Endothelial cell of umbilical vein (primary cell): ENCODE measurements around the gene LRRTM3. TPM values are rescaled to one million over a fixed set of nuclear protein-coding genes. Genes with fewer than 3 reads are reported as not detected.

Experiments
- BruUV-seq: library from RNA; stranded (reverse); fragments of 400-500 nt; replicated peaks from 2 replicates; lab custom pipeline; 2021; lab: Mats Ljungman, UMichigan
- CTCF ChIA-PET: fragments of 300-600, 350-600 bp; sonication (Branson Sonifier 250); formaldehyde crosslinking; loops from one replicate; lab custom pipeline; 2021; ENCODE audit warnings: antibody characterized with exemption, inconsistent platforms; lab: Charles Lee
- POLR2A ChIA-PET: fragments of 300-600, 350-600 bp; sonication (Branson Sonifier 250); formaldehyde crosslinking; loops from one replicate; lab custom pipeline; 2021; ENCODE audit warnings: antibody characterized with exemption, inconsistent platforms; lab: Charles Lee
- DNase-seq: peaks from one replicate; pipeline ENCODE4 v3.0.0-alpha.2; 2011; ENCODE audit warnings: low read depth, low spot score
- FAIRE-seq: peaks from 2 replicates; lab custom pipeline; 2011; peaks lifted over from hg19 to GRCh38; lab: Jason Lieb, UNC
- H2AFZ ChIP-seq: 2 replicates; pipeline ENCODE4 v1.6.0; 2012; ENCODE audit warnings: low read depth, low read length, control low read depth, inconsistent platforms
- H3K27ac ChIP-seq: 2 replicates; pipeline ENCODE4 v1.5.1; 2011; ENCODE audit warnings: low read depth, mild to moderate bottlenecking, control low read depth, low read length, moderate library complexity; ENCODE audit not compliant: insufficient read depth
- H3K27me3 ChIP-seq, 2 experiments: 2 replicates each; pipeline versions ENCODE4 v1.6.0 to v1.6.1; 2011; ENCODE audit warnings: low read length in 2 of 2, mixed read lengths in 1 of 2; ENCODE audit not compliant: control insufficient read depth in 2 of 2, insufficient read depth in 2 of 2
- H3K36me3 ChIP-seq, 2 experiments: 2 replicates in 1 of 2; 3 replicates in 1 of 2; pipeline ENCODE4 v1.5.1; 2011; ENCODE audit warnings: low read length in 2 of 2, mild to moderate bottlenecking in 1 of 2, moderate library complexity in 1 of 2; ENCODE audit not compliant: control insufficient read depth in 2 of 2, insufficient read depth in 2 of 2; ENCODE audit errors: extremely low read depth in 1 of 2
- H3K4me1 ChIP-seq: 3 replicates; pipeline ENCODE4 v1.5.1; 2011; ENCODE audit warnings: mild to moderate bottlenecking, low read length; ENCODE audit not compliant: control insufficient read depth, insufficient read depth; ENCODE audit errors: extremely low read depth
- H3K4me2 ChIP-seq: 2 replicates; pipeline ENCODE4 v1.6.1; 2011; ENCODE audit warnings: low read length, control low read depth, mixed read lengths; ENCODE audit not compliant: insufficient read depth
- H3K4me3 ChIP-seq, 3 experiments: fragments of 200-600 bp in 1 of 3; sonication (generic), shearing (Covaris generic) in 1 of 3; replicated peaks in 1 of 3; 2 replicates each; pipeline ENCODE4 v1.5.1; 2011 to 2016; ENCODE audit warnings: control low read depth in 3 of 3, low read length in 3 of 3, mild to moderate bottlenecking in 2 of 3, inconsistent platforms in 1 of 3, low read depth in 1 of 3, moderate library complexity in 1 of 3; ENCODE audit not compliant: insufficient read depth in 1 of 3
- H3K79me2 ChIP-seq: 2 replicates; pipeline ENCODE4 v1.6.0; 2012; ENCODE audit warnings: low read length, inconsistent platforms; ENCODE audit not compliant: control insufficient read depth, insufficient read depth
- H3K9ac ChIP-seq: replicated peaks from 2 replicates; pipeline ENCODE3; 2011; ENCODE audit warnings: low read length, control low read depth; ENCODE audit not compliant: insufficient read depth; ENCODE audit errors: extremely low read depth
- H3K9me1 ChIP-seq: replicated peaks from 3 replicates; pipeline ENCODE4 v1.6.0; 2011; ENCODE audit warnings: mild to moderate bottlenecking, low read length; ENCODE audit not compliant: control insufficient read depth, insufficient read depth; ENCODE audit errors: extremely low read depth
- H3K9me3 ChIP-seq: replicated peaks from 2 replicates; pipeline ENCODE4 v1.5.1; 2012; ENCODE audit warnings: low read length, inconsistent platforms; ENCODE audit not compliant: control insufficient read depth, insufficient read depth
- H4K20me1 ChIP-seq: replicated peaks from 2 replicates; pipeline ENCODE3; 2011; ENCODE audit warnings: mild to moderate bottlenecking, low read length; ENCODE audit not compliant: control insufficient read depth, insufficient read depth; ENCODE audit errors: extremely low read depth
- CTCF ChIP-seq, 2 donors: IDR thresholded peaks; 1 replicate in 1 of 2; 2 replicates in 1 of 2; pipeline ENCODE4 v1.5.1; 2011; ENCODE audit warnings: low read length in 2 of 2, mild to moderate bottlenecking in 2 of 2, moderate library complexity in 2 of 2, control low read depth in 1 of 2, inconsistent platforms in 1 of 2, low read depth in 1 of 2; ENCODE audit not compliant: insufficient read depth in 1 of 2; ENCODE audit errors: extremely low read depth in 1 of 2
- EZH2 ChIP-seq: IDR thresholded peaks from 2 replicates; pipeline ENCODE4 v1.6.1; 2012; ENCODE audit warnings: borderline replicate concordance, low read depth, mild to moderate bottlenecking, moderate library complexity, low read length, inconsistent platforms; ENCODE audit not compliant: severe bottlenecking
- FOS ChIP-seq: IDR thresholded peaks from 2 replicates; pipeline ENCODE4 v1.6.1; 2011; ENCODE audit warnings: mild to moderate bottlenecking, low read length, moderate library complexity, borderline replicate concordance; ENCODE audit not compliant: insufficient read depth
- GATA2 ChIP-seq: IDR thresholded peaks from 2 replicates; pipeline ENCODE4 v1.7.0; 2011; ENCODE audit warnings: low read depth, mild to moderate bottlenecking, moderate library complexity, mixed read lengths, low read length; ENCODE audit not compliant: insufficient read length, insufficient read depth
- JUN ChIP-seq: IDR thresholded peaks from 2 replicates; pipeline ENCODE4 v1.6.1; 2011; ENCODE audit warnings: borderline replicate concordance, low read depth; ENCODE audit not compliant: insufficient read length, insufficient read depth
- MAX ChIP-seq: IDR thresholded peaks from 2 replicates; pipeline ENCODE4 v1.6.1; 2011; ENCODE audit not compliant: insufficient read depth, insufficient read length
- MYC ChIP-seq: IDR thresholded peaks from one replicate; pipeline ENCODE4 v1.6.1; 2011; ENCODE audit warnings: mild to moderate bottlenecking, low read depth, low read length
- POLR2A ChIP-seq: IDR thresholded peaks from 2 replicates; pipeline ENCODE4 v1.6.1; 2012; ENCODE audit warnings: low read depth, mild to moderate bottlenecking, control low read depth, low read length
- POLR2AphosphoS5 ChIP-seq: IDR thresholded peaks from 2 replicates; pipeline ENCODE4 v1.6.1; 2012; ENCODE audit warnings: low read depth, mild to moderate bottlenecking, control low read depth, low read length, moderate library complexity; ENCODE audit not compliant: insufficient read depth
- dilution Hi-C: fragments of 300-500 bp; cut with MboI; formaldehyde crosslinking; loops from one replicate; pipeline ENCODE4 v1.15.0; 2019; ENCODE audit warnings: low sequenced_read_pairs; ENCODE audit not compliant: extremely low pct_ligation_motif_present
- intact Hi-C: fragments of 100-400 bp; cut with micrococcal nuclease; formaldehyde crosslinking; loops from one replicate; pipeline ENCODE4 v1.10.0; 2022
- polyA plus RNA-seq, 4 experiments: library from polyadenylated mRNA; depleted of rRNA in 3 of 4; stranded (reverse) in 3 of 4; unstranded in 1 of 4; fragments of >200 nt; gene quantifications; 2 replicates each; pipeline versions ENCODE4 v1.2.1 to v1.2.3, GENCODE V29; 2011 to 2012; ENCODE audit warnings: missing spikeins in 1 of 4
- total RNA-seq: library from RNA; stranded (reverse); gene quantifications from 2 replicates; pipeline ENCODE4 v1.2.3, GENCODE V29; 2021

Gene LRRTM3
- total and polyA plus RNA-seq, 2 donors (not counting 3 experiments of a cell fraction or from before 2014, with no cell fraction given), result not detected

GRCh38 chr10:67100951-67101350, 175.1 kb downstream of the LRRTM3 start:
- TF ChIP-seq GATA2 (no peak), MYC (no peak), POLR2AphosphoS5 (no peak), POLR2A (no peak), CTCF (IDR thresholded peaks at IDR 0.05; ENCODE audit: extremely low read depth in 1 of 2, insufficient read depth in 1 of 2, low read depth in 1 of 2, low read length in 2 of 2) (no peak), MAX (no peak), FOS (no peak), EZH2 (no peak), JUN (no peak)
- POLR2A ChIA-PET, result no interaction called here
- DNase-seq (no peak), FAIRE-seq (no peak)
- no peaks in the 10 kb centered on the region for H3K4me1 ChIP-seq
- H2AFZ ChIP-seq, result no peak overlapping the region
- no peaks in the 10 kb centered on the region for H4K20me1 ChIP-seq
- dilution Hi-C loops (no loop called here), intact Hi-C loops (no loop called here)
- no peaks in the 10 kb centered on the region for H3K27me3 ChIP-seq
- H3K4me3 ChIP-seq, result no peak overlapping the region
- CTCF ChIA-PET, result interaction anchor here (1.1 kb wide), 1 partner anchor 10 kb away, joined by 3 read pairs; no protein-coding TSS in a partner anchor
- H3K4me2 ChIP-seq, result no peak overlapping the region
- no peaks in the 10 kb centered on the region for H3K79me2 ChIP-seq
- H3K9me1 ChIP-seq, result no peaks in the 10 kb centered on the region
- H3K27ac ChIP-seq, result no peak overlapping the region
- no TSS peak for BruUV-seq
- H3K9me3 ChIP-seq, result no peaks in the 10 kb centered on the region
- H3K9ac ChIP-seq, result no peak overlapping the region
- H3K36me3 ChIP-seq, result no peaks in the 10 kb centered on the region
